DOHH2 (cell line): ENCODE measurements around the gene TRABD.

Source experiments
- EZH2phosphoT487 ChIP-seq: fragments of 200-600 bp; sonication (generic); IDR thresholded peaks from 2 replicates; pipeline ENCODE4 v1.6.1; 2017; ENCODE audit warnings: borderline replicate concordance, mild to moderate bottlenecking, antibody characterized with exemption, low read length, moderate library complexity, mixed read lengths
- TF ChIP-seq, protein P1 (sequence below): fragments of 200-600 bp; sonication (generic); IDR thresholded peaks from one replicate; pipeline ENCODE4 v1.5.1; 2014; ENCODE audit warnings: antibody characterized with exemption, mild to moderate bottlenecking, low read depth, low read length; ENCODE audit not compliant: poor library complexity, severe bottlenecking

DNA sequence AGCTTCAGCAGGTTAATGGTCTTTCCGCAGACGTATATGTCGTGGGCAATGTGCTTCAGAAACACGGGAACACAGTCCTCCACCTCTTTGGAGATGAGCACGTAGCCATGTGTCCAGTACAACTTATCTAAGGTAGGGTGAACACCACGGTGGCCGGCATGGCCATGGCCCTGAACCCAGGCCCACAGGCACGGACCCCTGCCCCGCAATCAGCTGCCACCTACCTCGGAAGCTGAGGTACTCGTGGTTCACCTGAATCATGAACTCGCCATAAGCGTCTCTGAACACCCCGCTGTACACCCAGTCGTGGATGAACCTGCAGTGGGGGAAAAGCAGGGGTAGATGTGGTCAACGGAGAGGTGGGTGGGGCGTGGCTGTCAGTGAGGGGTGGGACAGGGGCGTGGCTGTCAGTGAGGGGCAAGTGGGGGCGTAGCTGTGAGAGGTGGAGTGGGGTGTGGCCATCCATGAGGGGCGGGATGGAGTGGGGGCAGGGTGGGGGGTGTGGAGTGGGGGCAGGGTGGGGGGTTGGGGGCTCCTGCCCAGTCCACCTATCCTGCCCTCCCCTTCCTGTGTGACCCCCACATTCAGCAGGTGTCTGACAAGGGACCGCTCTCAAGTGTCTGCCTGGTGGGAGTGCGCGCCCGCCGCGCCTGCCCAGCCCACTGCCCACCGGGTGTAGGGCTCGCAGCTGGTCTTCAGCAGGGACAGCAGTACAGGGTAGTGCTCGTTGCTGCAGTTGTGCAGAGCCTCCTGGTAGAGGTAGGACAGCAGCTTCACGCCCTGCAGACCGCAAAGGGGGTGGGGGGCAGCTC lies 40.6 kb downstream of the TRABD start:
- TF ChIP-seq, protein P1, sequence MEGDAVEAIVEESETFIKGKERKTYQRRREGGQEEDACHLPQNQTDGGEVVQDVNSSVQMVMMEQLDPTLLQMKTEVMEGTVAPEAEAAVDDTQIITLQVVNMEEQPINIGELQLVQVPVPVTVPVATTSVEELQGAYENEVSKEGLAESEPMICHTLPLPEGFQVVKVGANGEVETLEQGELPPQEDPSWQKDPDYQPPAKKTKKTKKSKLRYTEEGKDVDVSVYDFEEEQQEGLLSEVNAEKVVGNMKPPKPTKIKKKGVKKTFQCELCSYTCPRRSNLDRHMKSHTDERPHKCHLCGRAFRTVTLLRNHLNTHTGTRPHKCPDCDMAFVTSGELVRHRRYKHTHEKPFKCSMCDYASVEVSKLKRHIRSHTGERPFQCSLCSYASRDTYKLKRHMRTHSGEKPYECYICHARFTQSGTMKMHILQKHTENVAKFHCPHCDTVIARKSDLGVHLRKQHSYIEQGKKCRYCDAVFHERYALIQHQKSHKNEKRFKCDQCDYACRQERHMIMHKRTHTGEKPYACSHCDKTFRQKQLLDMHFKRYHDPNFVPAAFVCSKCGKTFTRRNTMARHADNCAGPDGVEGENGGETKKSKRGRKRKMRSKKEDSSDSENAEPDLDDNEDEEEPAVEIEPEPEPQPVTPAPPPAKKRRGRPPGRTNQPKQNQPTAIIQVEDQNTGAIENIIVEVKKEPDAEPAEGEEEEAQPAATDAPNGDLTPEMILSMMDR: no peak
- no peak for TF ChIP-seq EZH2phosphoT487
